ENCODE measurements around the gene GNAL.
"Not testable (repeated sequence)": the region's sequence is repeated elsewhere in the genome, so short reads cannot be mapped to it uniquely, and the experiment has no call there.

Gene GNAL

GRCh38 chr18:11851146-11851805 is 162.2 kb downstream of the GNAL start, which contains the start of gene CHMP1B:
TSS of gene CHMP1B (plus strand) at chr18:11851413. CDS start at chr18:11851512, 99 bp downstream.
- peak; percentile 96 for DNase-seq (ENCODE audit: low spot score)

- DNase-seq (ENCODE audit: low spot score): peak; percentile 43
These were observed 162.8 kb downstream of the GNAL start for GRCh38 chr18:11851806-11852337.

GRCh38 chr18:11854554-11854953 is 165.5 kb downstream of the GNAL start:
- DNase-seq (ENCODE audit: low spot score): not testable (repeated sequence)

- DNase-seq (ENCODE audit: low spot score): peak; percentile 89
These were observed 168.3 kb downstream of the GNAL start for GRCh38 chr18:11857177-11857887.

GRCh38 chr18:11859282-11859830 is 170.3 kb downstream of the GNAL start:
- no peak for DNase-seq (ENCODE audit: low spot score)

GRCh38 chr18:11859903-11860407 is 170.9 kb downstream of the GNAL start:
- no peak for DNase-seq (ENCODE audit: low spot score)

- no peak for DNase-seq (ENCODE audit: low spot score)
These were observed 171.8 kb downstream of the GNAL start for GRCh38 chr18:11860594-11861450.

GRCh38 chr18:11861583-11862288 is 172.7 kb downstream of the GNAL start:
- no peak for DNase-seq (ENCODE audit: low spot score)

GRCh38 chr18:11862468-11863137 is 173.5 kb downstream of the GNAL start:
- DNase-seq (ENCODE audit: low spot score): no peak

- no peak for DNase-seq (ENCODE audit: low spot score)
These were observed 175.4 kb downstream of the GNAL start for GRCh38 chr18:11864471-11864870.

- no peak for DNase-seq (ENCODE audit: low spot score)
These were observed 176.0 kb downstream of the GNAL start for GRCh38 chr18:11865071-11865470.

GRCh38 chr18:11866329-11866728 is 177.3 kb downstream of the GNAL start:
- DNase-seq (ENCODE audit: low spot score): no peak

- DNase-seq (ENCODE audit: low spot score): no peak
These were observed 177.7 kb downstream of the GNAL start for GRCh38 chr18:11866764-11867163.

GRCh38 chr18:11868230-11868629 is 179.2 kb downstream of the GNAL start:
- no peak for DNase-seq (ENCODE audit: low spot score)

GRCh38 chr18:11871501-11871900 is 182.4 kb downstream of the GNAL start:
- DNase-seq (ENCODE audit: low spot score): no peak

- DNase-seq (ENCODE audit: low spot score): peak; percentile 93
These were observed 183.5 kb downstream of the GNAL start for GRCh38 chr18:11872479-11873136.

GRCh38 chr18:11873670-11874340 is 184.7 kb downstream of the GNAL start:
- no peak for DNase-seq (ENCODE audit: low spot score)

GRCh38 chr18:11874676-11875075 is 185.6 kb downstream of the GNAL start:
- DNase-seq (ENCODE audit: low spot score): no peak

GRCh38 chr18:11877497-11878135 is 188.6 kb downstream of the GNAL start:
- no peak for DNase-seq (ENCODE audit: low spot score)
